DOHH2 (cell line): Measurements from ENCODE around the gene ORAI1.

Experiments used
- EZH2phosphoT487 ChIP-seq: fragments of 200-600 bp; sonication (generic); IDR thresholded peaks from 2 replicates; pipeline ENCODE4 v1.6.1; 2017; ENCODE audit warnings: borderline replicate concordance, mild to moderate bottlenecking, antibody characterized with exemption, low read length, moderate library complexity, mixed read lengths
- TF ChIP-seq, protein P1 (sequence below): fragments of 200-600 bp; sonication (generic); IDR thresholded peaks from one replicate; pipeline ENCODE4 v1.5.1; 2014; ENCODE audit warnings: antibody characterized with exemption, mild to moderate bottlenecking, low read depth, low read length; ENCODE audit not compliant: poor library complexity, severe bottlenecking

GRCh38 chr12:121576851-121577391, 49.4 kb upstream of the ORAI1 start:
- TF ChIP-seq, protein P1, sequence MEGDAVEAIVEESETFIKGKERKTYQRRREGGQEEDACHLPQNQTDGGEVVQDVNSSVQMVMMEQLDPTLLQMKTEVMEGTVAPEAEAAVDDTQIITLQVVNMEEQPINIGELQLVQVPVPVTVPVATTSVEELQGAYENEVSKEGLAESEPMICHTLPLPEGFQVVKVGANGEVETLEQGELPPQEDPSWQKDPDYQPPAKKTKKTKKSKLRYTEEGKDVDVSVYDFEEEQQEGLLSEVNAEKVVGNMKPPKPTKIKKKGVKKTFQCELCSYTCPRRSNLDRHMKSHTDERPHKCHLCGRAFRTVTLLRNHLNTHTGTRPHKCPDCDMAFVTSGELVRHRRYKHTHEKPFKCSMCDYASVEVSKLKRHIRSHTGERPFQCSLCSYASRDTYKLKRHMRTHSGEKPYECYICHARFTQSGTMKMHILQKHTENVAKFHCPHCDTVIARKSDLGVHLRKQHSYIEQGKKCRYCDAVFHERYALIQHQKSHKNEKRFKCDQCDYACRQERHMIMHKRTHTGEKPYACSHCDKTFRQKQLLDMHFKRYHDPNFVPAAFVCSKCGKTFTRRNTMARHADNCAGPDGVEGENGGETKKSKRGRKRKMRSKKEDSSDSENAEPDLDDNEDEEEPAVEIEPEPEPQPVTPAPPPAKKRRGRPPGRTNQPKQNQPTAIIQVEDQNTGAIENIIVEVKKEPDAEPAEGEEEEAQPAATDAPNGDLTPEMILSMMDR: no peak
- no peak for TF ChIP-seq EZH2phosphoT487
